H9 (cell line): ENCODE results near the gene STAG2. TPM values are rescaled to one million over a fixed set of nuclear protein-coding genes. Genes with fewer than 3 reads are reported as not detected.

Source experiments
- DNase-seq: peaks from one replicate; pipeline ENCODE4 v3.0.0-alpha.2; 2017
- H2AFZ ChIP-seq: one replicate; pipeline ENCODE4 v1.6.1; 2013; ENCODE audit warnings: mild to moderate bottlenecking, low read length, control low read depth, moderate library complexity
- H2AK5ac ChIP-seq: 2 replicates; pipeline ENCODE4 v1.6.1; 2013; ENCODE audit warnings: low read length, control low read depth, mixed read lengths; ENCODE audit not compliant: insufficient read length
- H2BK120ac ChIP-seq: one replicate; pipeline ENCODE4 v1.6.1; 2013; ENCODE audit warnings: low read depth, mild to moderate bottlenecking, low read length, control low read depth, inconsistent platforms; ENCODE audit not compliant: poor library complexity, severe bottlenecking
- H2BK12ac ChIP-seq: 2 replicates; pipeline ENCODE4 v1.6.1; 2013; ENCODE audit warnings: low read length, control low read depth, mixed read lengths, low read depth; ENCODE audit not compliant: insufficient read length
- H2BK15ac ChIP-seq: 2 replicates; pipeline ENCODE4 v1.6.1; 2013; ENCODE audit warnings: low read depth, low read length, control low read depth
- H2BK20ac ChIP-seq: one replicate; pipeline ENCODE4 v1.6.1; 2013; ENCODE audit warnings: low read depth, mild to moderate bottlenecking, low read length, control low read depth, inconsistent platforms; ENCODE audit not compliant: poor library complexity, severe bottlenecking
- H2BK5ac ChIP-seq: 2 replicates; pipeline ENCODE4 v1.6.1; 2013; ENCODE audit warnings: low read length, control low read depth, mixed read lengths; ENCODE audit not compliant: insufficient read length
- H3K14ac ChIP-seq: 2 replicates; pipeline ENCODE4 v1.6.1; 2013; ENCODE audit warnings: low read length, control low read depth; ENCODE audit not compliant: insufficient read depth
- H3K18ac ChIP-seq: 2 replicates; pipeline ENCODE4 v1.6.1; 2013; ENCODE audit warnings: low read depth, mild to moderate bottlenecking, mixed read lengths, low read length, control low read depth; ENCODE audit not compliant: insufficient read length
- H3K23ac ChIP-seq: 2 replicates; pipeline ENCODE4 v1.6.1; 2013; ENCODE audit warnings: low read length, control low read depth, mixed read lengths, low read depth; ENCODE audit not compliant: insufficient read length
- H3K23me2 ChIP-seq: 2 replicates; pipeline ENCODE4 v1.6.1; 2013; ENCODE audit warnings: low read depth, mild to moderate bottlenecking, mixed read lengths, low read length, control low read depth; ENCODE audit not compliant: insufficient read length, poor library complexity, severe bottlenecking
- H3K27ac ChIP-seq: 2 replicates; pipeline ENCODE4 v1.5.1; 2013; ENCODE audit warnings: low read length, control low read depth, mixed read lengths, low read depth; ENCODE audit not compliant: insufficient read length
- H3K27me3 ChIP-seq: 2 replicates; pipeline ENCODE4 v1.6.1; 2013; ENCODE audit warnings: low read length, control low read depth, inconsistent platforms; ENCODE audit not compliant: insufficient read depth
- H3K4ac ChIP-seq: 2 replicates; pipeline ENCODE4 v1.6.1; 2013; ENCODE audit warnings: low read depth, mild to moderate bottlenecking, control low read depth, inconsistent platforms, low read length, moderate library complexity
- H3K4me1 ChIP-seq: 2 replicates; pipeline ENCODE4 v1.6.1; 2013; ENCODE audit warnings: low read length, control low read depth, inconsistent platforms; ENCODE audit not compliant: insufficient read depth
- H3K4me2 ChIP-seq: 2 replicates; pipeline ENCODE4 v1.6.1; 2013; ENCODE audit warnings: low read length, control low read depth, mixed read lengths; ENCODE audit not compliant: insufficient read length, insufficient read depth
- H3K56ac ChIP-seq: 2 replicates; pipeline ENCODE4 v1.6.1; 2013; ENCODE audit warnings: low read depth, mild to moderate bottlenecking, mixed read lengths, low read length, control low read depth; ENCODE audit not compliant: insufficient read length
- H3K79me1 ChIP-seq: 2 replicates; pipeline ENCODE4 v1.6.1; 2013; ENCODE audit warnings: low read depth, mild to moderate bottlenecking, moderate library complexity, low read length, control low read depth, inconsistent platforms; ENCODE audit not compliant: insufficient read depth, poor library complexity, severe bottlenecking
- H3K79me2 ChIP-seq: 2 replicates; pipeline ENCODE4 v1.6.1; 2013; ENCODE audit warnings: low read length, control low read depth, inconsistent platforms; ENCODE audit not compliant: insufficient read depth
- H3K9ac ChIP-seq: 2 replicates; pipeline ENCODE4 v1.6.1; 2013; ENCODE audit warnings: low read length, control low read depth, mixed read lengths; ENCODE audit not compliant: insufficient read length; ENCODE audit errors: extremely low read depth
- H3K9me3 ChIP-seq: one replicate; pipeline ENCODE4 v1.6.1; 2013; ENCODE audit warnings: low read depth, low read length, inconsistent platforms; ENCODE audit not compliant: control insufficient read depth
- H3T11ph ChIP-seq: one replicate; pipeline ENCODE4 v1.6.1; 2013; ENCODE audit warnings: mild to moderate bottlenecking, low read length, control low read depth, inconsistent platforms
- H4K20me1 ChIP-seq: one replicate; pipeline ENCODE4 v1.6.1; 2013; ENCODE audit not compliant: control insufficient read depth, insufficient read length, insufficient read depth
- H4K5ac ChIP-seq: 2 replicates; pipeline ENCODE4 v1.6.1; 2013; ENCODE audit warnings: low read depth, mild to moderate bottlenecking, mixed read lengths, low read length, control low read depth; ENCODE audit not compliant: insufficient read length
- H4K8ac ChIP-seq: replicated peaks from 2 replicates; pipeline ENCODE4 v1.6.1; 2013; ENCODE audit warnings: low read length, control low read depth, mixed read lengths, low read depth; ENCODE audit not compliant: insufficient read length
- H4K91ac ChIP-seq: 2 replicates; pipeline ENCODE4 v1.6.1; 2013; ENCODE audit warnings: low read depth, mild to moderate bottlenecking, moderate library complexity, mixed read lengths, low read length, control low read depth; ENCODE audit not compliant: insufficient read length
- H3K27ac Mint-ChIP-seq, 3 experiments: 2 replicates in 2 of 3; 3 replicates in 1 of 3; pipeline ENCODE4 v1.8.0; 2020 to 2021; ENCODE audit warnings: mixed read lengths in 3 of 3, mild to moderate bottlenecking in 1 of 3, moderate library complexity in 1 of 3
- H3K27me3 Mint-ChIP-seq: 2 replicates; pipeline ENCODE4 v1.8.0; 2021; ENCODE audit warnings: low read depth, mild to moderate bottlenecking, moderate library complexity, mixed read lengths
- H3K36me3 Mint-ChIP-seq, 3 experiments: 2 replicates in 2 of 3; 3 replicates in 1 of 3; pipeline ENCODE4 v1.8.0; 2020 to 2021; ENCODE audit warnings: low read depth in 3 of 3, mixed read lengths in 3 of 3; ENCODE audit not compliant: insufficient read depth in 1 of 3
- H3K4me1 Mint-ChIP-seq, 2 experiments: 2 replicates each; pipeline ENCODE4 v1.8.0; 2020; ENCODE audit warnings: mixed read lengths in 2 of 2
- H3K4me3 Mint-ChIP-seq, 2 experiments: 2 replicates in 1 of 2; 3 replicates in 1 of 2; pipeline ENCODE4 v1.8.0; 2020 to 2021; ENCODE audit warnings: mild to moderate bottlenecking in 2 of 2, mixed read lengths in 2 of 2, moderate library complexity in 1 of 2
- H3K9me3 Mint-ChIP-seq, 2 experiments: 2 replicates in 1 of 2; 3 replicates in 1 of 2; pipeline ENCODE4 v1.8.0; 2020; ENCODE audit warnings: mild to moderate bottlenecking in 2 of 2, mixed read lengths in 2 of 2, moderate library complexity in 1 of 2
- WGBS: extraction: QIAGEN DNeasy Blood & Tissue Kit; methylation state at CpG from one replicate; pipeline ENCODE4 v1.1.7; 2013; ENCODE audit warnings: missing lambda C conversion rate, low lambda C conversion rate, mixed read lengths; ENCODE audit not compliant: insufficient read length; ENCODE audit errors: extremely low coverage; 5-methylcytosine and 5-hydroxymethylcytosine counted together
- total RNA-seq: library from RNA; stranded (reverse); gene quantifications from 2 replicates; pipeline ENCODE4 v1.2.1, GENCODE V29; 2021
- TF ChIP-seq, protein P1 (sequence below): fragments of 200-600 bp; sonication (generic); conservative IDR thresholded peaks from 3 replicates; pipeline ENCODE4 v1.8.0; 2021; ENCODE audit warnings: antibody characterized with exemption, mild to moderate bottlenecking

Gene STAG2
- total RNA-seq, 1 experiment from 2014 or later = 81.6 TPM

DNA sequence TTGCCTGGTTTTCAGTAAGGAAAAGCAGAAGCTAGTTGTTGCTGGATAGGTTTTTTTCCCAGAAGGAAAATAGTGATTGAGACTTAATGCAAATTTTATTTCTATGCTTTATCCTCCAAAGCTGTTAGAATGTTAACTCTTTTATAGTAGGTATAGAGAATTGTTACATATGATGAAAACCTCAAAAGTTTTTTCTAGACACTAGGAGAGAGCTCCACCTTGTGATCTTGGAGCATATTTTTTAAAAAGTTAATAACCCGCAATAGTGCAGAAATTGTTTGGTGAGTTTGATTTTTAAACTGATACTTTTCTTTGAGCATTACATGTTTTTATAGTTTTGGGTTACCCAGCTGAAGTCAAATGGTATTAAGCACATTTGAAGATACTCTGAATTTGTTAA, 56.5 kb downstream of the STAG2 start:
- no peak overlapping the region for H4K5ac ChIP-seq
- no peak for DNase-seq
- no peaks in the 10 kb centered on the region for H3K23me2 ChIP-seq
- no peak overlapping the region for H3K18ac ChIP-seq
- no peak overlapping the region for H3T11ph ChIP-seq
- no peaks in the 10 kb centered on the region for H4K20me1 ChIP-seq
- no peak overlapping the region for H2BK12ac ChIP-seq
- H3K4me3 Mint-ChIP-seq = no peak overlapping the region
- H3K9me3 ChIP-seq = no peaks in the 10 kb centered on the region
- H3K79me1 ChIP-seq = no peaks in the 10 kb centered on the region
- no peaks in the 10 kb centered on the region for H3K27me3 ChIP-seq
- no peak overlapping the region for H2BK120ac ChIP-seq
- H3K56ac ChIP-seq = no peak overlapping the region
- no CpG with 5 or more reads among the region's 1 CpG for WGBS
- H3K27me3 Mint-ChIP-seq = no peaks in the 10 kb centered on the region
- no peak overlapping the region for H2BK5ac ChIP-seq
- peaks cover 0 to 3% of the 10 kb centered on the region in 2 experiments; a peak in 1 of 4 replicates for H3K4me1 Mint-ChIP-seq
- no peak overlapping the region for H2BK15ac ChIP-seq
- no peak overlapping the region for H2AFZ ChIP-seq
- no peak overlapping the region for H2BK20ac ChIP-seq
- H3K23ac ChIP-seq = no peak overlapping the region
- H3K4me1 ChIP-seq = no peaks in the 10 kb centered on the region
- H3K9me3 Mint-ChIP-seq = peaks cover 0 to 37% of the 10 kb centered on the region in 2 experiments; a peak in 3 of 5 replicates
- TF ChIP-seq, protein P1, sequence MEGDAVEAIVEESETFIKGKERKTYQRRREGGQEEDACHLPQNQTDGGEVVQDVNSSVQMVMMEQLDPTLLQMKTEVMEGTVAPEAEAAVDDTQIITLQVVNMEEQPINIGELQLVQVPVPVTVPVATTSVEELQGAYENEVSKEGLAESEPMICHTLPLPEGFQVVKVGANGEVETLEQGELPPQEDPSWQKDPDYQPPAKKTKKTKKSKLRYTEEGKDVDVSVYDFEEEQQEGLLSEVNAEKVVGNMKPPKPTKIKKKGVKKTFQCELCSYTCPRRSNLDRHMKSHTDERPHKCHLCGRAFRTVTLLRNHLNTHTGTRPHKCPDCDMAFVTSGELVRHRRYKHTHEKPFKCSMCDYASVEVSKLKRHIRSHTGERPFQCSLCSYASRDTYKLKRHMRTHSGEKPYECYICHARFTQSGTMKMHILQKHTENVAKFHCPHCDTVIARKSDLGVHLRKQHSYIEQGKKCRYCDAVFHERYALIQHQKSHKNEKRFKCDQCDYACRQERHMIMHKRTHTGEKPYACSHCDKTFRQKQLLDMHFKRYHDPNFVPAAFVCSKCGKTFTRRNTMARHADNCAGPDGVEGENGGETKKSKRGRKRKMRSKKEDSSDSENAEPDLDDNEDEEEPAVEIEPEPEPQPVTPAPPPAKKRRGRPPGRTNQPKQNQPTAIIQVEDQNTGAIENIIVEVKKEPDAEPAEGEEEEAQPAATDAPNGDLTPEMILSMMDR = no peak
- H2AK5ac ChIP-seq = no peak overlapping the region
- H3K4me2 ChIP-seq = no peak overlapping the region
- H4K8ac ChIP-seq = no peak overlapping the region
- no peak overlapping the region for H3K9ac ChIP-seq
- H3K79me2 ChIP-seq = peaks cover 20% of the 10 kb centered on the region; the same call in 1 of the 2 replicates
- peaks cover 0 to 12% (median 0%) of the 10 kb centered on the region in 3 experiments; a peak in 4 of 7 replicates for H3K36me3 Mint-ChIP-seq
- H3K27ac Mint-ChIP-seq = no peak overlapping the region
- no peak overlapping the region for H4K91ac ChIP-seq
- no peak overlapping the region for H3K4ac ChIP-seq
- no peak overlapping the region for H3K14ac ChIP-seq
- no peak overlapping the region for H3K27ac ChIP-seq
